ENCODE data around the gene CCDC183.
A peak's percentile ranks its signal among the peaks of the same experiment; 100 is the strongest.
"Not testable (repeated sequence)": the region's sequence is repeated elsewhere in the genome, so short reads cannot be mapped to it uniquely, and the experiment has no call there.

The CCDC183 gene

DNA sequence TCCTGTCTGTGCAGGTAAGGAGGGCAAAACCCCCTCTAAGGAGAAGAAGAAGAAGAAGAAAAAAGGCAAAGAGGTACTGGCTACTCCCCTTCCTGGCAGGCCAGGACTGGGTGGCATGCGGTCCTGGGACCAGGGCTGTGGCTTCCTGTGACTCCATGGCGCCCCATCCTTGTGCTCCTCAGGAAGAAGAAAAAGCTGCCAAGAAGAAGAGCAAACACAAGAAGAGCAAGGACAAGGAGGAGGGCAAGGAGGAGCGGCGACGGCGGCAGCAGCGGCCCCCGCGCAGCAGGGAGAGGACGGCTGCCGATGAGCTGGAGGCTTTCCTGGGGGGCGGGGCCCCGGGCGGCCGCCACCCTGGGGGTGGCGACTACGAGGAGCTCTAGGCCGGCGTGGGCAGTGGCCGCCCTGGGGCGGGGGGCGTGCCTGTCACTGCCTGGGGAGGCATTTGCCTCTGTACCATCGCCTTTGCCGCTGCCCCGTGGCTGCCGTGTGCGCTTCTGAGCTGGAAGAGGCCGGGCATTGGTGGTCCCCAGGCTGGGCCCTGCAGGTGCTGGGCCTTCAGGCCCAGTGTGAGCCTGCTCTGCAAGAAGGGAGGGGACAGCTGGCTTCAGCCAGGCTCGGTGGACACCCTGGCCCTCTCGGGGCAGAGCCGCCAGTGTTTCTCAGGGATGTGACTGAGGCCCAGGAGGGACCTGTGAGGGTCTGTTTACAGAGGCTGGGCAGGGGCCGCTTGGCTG lies 44.2 kb downstream of the CCDC183 start:
- DNase-seq, result peak; percentile 35

DNA sequence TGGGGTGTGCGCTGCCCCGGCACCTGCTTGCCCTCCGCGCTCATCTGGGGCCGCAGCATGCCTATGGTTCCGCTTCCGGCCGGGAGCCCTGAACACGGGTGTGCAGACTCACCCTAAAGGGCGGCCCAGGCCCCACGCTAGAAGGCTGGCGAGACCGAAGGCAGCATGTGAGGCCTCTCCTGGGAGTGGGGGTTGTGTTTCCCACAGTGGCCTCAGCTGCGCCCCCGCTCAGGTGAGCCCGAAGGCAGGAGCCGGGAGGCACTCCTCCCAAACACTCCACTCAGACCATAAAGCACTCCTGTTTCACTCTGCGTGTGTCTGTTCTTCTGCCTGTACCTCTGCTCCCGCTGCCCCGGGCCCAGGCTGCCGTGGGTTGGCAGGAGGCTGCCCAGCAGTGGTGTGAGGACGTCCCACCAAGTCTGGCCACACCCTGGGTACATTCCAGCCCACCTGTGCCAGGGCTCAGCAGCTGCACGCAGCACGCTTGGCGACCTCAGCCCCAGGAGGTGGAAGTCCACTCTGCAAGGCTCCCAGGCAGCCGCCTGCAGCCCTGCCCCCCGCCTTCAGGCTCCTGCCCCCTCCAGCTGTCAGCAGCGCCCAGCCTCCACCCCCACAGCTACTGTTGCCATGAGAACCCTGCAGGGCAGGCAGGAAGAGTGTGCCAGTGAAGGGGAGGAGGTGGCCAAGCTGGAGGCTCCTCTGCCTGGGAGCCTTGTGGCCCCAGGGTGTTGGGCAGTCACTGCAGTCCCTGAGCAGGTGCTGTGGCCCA lies 44.9 kb downstream of the CCDC183 start:
- DNase-seq, result peak; percentile 86 to 91

DNA sequence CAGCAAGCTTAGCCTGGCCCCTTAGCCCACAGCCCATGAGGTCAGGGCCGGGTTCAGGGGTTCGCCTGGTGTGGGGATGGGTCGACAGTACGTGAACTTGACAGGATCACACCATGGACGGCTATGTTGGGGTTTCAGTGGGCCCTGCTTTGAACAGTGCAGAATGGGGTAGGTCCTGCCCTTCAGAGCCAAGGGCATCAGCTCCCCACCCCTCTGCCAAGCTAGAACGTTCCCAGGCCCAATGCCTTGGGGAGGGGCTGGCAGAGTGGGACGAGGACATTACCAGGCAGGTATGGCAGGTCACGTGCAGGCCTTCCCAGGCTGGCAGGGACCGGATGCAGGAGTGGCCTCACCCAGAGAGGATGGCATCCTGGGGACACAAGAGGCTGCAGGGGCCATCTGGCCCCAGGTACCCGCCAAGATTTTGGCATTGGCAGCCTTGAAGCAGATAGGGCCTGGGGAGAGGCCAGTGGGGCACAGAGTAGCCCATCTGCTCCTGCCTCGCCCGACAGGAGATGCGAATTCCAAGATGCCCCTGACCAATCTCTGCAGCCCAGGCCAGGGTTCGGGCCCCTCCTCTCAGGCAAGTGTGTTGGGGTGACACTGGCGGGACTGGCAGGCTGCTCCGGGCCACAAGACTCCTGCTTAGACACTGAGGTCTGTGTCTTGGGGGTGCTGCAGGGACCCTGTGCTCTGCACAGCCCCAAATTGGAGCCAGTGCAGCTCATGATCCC lies 45.7 kb downstream of the CCDC183 start:
- DNase-seq, result peak in 1 of 2 experiments; percentile 22

DNA sequence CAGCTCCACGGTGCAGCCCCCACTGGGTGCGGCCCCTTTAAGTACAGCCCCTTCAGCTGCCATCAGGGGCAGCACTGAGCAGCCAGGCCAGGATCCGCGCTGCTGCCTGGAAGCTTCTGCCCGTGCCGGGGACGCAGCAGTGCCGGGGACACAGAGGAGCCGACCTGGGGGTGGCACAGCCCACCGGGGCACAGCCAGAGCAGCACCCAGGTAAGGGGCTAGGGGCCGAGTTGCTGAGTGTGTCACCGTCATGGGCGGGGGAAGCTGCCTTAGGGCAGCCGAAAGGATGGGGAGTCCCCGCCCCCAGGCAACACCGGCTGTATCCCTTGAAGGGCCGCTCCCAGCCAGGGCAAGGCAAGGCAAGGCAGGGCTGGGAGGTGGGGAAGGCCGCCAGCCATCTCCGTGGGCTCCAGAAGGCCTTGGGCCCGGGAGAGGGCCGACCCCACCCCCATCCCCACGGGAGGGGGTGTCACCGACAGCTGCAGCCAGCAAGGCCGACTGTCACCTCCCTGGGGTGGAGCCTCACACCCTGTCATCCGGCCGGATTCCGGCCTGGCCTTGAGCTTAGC lies 46.3 kb downstream of the CCDC183 start, which contains the start of gene AJM1:
Gene AJM1, plus strand, starts transcription at position 99 of the 569 bp plus-strand sequence. CDS start 1,937 bp downstream, outside the sequence.
- DNase-seq, result peak; percentile 70 to 73

DNA sequence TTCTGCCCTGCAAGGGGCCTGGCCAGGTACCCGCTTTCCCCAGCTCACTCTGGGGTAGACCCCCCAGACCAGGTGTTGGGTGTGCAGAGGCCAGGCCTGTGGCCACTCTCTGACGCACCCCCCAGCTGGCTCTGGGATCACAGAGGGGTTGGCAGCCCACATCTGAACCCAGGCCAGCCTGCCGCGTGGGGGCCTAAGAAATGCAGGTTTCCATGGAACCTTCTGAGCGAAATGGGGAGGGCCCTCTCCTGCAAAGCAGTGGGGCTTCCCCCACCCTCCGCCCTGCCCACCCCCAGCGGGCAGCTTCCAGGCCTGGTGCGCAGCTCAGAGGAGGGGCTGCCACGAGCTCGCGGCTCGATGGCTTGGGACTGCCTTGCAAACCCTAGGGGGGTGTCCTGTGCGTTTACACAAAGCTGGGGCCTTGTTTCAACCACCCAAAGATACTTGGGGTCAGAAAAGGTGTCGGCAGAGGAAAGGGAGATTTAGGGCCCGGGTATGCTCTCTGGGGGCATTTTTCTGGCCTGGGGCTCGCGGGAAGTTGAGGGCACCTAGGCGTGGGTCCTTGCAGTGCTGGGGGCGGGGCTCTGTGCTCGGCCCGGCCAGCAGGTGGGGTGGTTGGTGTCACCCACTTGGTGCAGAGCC lies 47.1 kb downstream of the CCDC183 start:
- DNase-seq, result not testable (repeated sequence)

DNA sequence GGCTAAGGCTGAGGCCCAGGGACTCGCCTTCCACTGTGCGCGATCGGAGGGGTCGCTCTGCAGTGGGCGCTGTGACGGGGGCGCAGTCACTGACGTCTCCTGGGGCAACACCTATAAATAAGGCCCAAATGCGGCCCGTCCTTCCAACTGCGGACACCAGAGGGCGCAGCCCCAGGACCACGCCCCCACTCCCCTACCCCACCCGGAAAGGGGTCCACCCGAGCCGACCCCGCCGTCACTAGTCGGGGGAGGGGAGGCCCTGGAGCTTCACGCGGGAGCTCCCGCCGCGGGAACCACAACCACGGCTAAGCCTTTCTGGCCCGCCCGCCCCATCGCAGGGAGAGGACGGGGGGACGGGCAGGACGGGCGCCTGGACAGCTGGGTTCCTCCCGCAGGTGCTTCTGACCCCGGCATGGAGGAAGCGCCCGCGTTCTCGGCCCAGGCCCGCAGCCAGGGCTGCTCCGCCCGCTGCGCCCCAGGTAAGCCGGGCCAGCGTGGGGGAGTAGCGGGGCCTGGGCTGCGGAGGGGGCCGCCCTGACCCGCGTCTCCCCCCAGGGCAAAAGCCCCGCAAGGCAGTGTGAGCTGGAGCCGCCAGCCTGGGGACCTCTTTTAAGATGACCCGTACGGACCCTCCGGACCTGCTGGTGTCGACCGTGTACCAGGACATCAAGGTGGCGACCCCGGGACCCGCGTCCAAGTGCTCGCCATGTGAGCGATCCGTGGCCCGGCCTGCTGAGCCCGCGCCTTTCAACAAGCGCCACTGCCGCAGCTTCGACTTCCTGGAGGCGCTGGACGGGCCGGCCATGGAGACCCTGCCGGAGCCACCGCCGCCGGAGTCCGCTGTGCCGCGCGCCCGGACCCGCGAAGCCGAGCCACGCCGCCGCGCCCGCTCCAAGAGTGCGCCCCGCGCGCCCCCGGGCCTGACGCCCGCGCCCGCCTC lies 47.9 kb downstream of the CCDC183 start:
- not testable (repeated sequence) for DNase-seq

DNA sequence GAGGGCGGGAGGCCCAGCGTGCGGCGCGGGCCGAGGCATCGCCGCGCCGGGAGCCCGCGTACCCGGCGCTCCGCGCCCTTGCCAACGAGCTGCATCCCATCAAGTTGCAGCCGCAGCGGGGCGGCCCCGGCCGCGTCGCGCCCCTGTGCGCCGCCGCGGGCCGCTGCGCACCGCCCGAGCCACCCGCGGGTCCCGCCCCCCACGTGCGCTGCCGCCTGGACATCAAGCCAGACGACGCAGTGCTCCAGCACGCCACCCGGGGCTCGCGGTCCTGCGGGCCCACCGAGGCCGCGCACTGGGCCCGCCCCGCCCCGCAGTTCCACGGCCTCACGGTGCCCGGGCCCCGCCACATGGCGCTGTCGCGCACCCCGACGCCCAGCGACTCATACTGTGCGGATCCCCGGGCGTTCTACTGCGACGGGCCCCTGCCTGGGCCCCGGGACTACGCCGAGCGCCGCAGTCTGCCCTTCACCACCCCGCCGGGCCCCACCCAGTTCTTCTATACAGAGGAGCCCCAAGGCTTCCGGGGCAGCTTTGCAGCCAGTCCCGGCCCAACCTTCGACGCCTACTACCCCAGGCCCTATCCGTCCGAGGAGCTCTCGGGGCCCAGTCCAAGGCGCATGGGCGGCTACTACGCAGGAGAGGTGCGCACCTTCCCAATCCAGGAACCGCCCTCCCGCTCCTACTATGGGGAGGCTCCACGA lies 48.8 kb downstream of the CCDC183 start:
- no peak for DNase-seq

DNA sequence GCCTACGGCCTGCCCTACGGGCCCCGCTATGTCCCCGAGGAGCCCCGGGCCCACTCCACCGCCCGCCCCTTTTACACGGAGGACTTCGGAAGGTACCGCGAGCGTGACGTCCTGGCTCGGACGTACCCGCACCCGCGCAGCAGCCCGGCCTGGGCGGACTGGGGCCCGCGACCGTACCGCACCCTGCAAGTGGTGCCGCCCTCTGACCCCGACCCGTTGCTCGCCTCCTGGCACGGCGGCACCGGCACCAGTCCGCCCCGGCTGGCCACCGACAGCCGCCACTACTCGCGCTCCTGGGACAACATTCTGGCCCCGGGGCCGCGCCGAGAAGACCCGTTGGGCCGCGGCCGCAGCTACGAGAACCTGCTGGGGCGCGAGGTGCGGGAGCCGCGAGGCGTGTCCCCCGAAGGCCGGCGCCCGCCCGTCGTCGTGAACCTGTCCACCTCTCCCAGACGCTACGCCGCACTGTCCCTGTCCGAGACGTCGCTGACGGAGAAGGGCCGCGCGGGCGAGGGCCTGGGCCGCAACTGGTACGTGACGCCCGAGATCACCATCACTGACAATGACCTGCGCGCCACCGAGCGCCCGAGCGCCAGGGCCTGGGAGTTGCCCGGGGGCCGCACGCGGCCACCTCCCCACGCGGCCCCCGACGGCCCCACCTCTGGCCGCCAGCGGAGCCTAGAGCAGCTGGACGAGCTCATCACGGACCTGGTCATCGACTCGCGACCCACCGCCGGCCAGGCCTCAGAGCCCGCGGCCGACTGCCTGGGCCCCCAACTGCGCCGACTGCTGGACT lies 49.5 kb downstream of the CCDC183 start:
- DNase-seq, result no peak

DNA sequence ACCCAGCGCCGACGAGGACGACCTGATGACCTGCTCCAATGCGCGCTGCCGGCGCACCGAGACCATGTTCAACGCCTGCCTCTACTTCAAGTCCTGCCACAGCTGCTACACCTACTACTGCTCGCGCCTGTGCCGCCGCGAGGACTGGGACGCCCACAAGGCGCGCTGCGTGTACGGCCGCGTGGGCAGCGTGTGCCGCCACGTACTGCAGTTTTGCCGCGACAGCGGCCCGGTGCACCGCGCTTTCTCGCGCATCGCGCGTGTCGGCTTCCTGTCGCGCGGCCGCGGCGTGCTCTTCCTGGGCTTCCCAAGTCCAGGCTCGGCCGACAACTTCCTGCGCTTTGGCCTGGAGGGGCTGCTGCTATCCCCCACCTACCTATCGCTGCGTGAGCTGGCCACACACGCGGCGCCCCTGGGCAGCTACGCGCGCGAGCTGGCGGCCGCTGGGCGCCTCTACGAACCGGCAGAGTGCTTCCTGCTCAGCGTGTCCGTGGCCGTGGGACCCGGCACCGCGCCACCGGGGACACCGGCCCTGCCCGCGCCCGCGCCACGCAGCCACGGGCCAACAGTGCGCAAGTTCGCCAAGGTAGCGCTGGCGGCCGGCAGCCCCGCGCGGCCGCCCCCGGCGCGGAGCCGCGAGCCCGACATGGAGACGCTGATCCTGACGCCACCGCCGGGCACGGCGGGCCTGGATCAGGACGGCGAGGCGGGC lies 50.4 kb downstream of the CCDC183 start:
- DNase-seq, result no peak

DNA sequence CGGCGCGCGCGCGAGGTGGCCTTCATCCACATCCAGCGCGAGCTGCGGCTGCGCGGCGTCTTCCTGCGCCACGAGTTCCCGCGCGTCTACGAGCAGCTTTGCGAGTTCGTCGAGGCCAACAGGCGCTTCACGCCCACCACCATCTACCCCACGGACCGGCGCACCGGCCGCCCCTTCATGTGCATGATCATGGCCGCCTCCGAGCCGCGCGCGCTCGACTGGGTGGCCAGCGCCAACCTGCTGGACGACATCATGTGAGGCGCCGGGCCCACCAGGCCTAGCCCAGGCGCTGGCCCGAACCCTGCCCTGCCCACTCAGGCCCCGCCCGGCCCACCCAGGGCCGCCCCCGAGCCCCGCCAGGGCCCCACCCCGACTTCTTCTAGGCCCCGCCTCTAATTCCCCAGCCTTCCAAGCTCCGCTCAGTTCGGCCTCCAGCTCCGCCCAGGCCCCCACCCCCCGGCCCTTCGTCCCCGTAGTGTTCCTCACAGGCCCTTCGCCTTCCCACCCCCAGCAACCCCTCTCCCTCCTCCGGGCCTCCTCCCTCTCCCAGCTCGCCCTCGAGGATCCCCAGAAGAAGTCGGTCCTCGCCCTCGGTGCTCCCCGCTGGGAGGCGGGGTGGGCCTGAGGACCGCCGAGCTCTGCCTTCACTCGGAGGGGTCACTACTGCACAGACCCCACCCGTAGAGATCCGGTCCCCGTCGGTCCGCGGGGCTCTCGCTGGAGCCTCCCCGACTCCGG lies 51.1 kb downstream of the CCDC183 start:
- peak in 1 of 2 experiments; percentile 26 for DNase-seq

DNA sequence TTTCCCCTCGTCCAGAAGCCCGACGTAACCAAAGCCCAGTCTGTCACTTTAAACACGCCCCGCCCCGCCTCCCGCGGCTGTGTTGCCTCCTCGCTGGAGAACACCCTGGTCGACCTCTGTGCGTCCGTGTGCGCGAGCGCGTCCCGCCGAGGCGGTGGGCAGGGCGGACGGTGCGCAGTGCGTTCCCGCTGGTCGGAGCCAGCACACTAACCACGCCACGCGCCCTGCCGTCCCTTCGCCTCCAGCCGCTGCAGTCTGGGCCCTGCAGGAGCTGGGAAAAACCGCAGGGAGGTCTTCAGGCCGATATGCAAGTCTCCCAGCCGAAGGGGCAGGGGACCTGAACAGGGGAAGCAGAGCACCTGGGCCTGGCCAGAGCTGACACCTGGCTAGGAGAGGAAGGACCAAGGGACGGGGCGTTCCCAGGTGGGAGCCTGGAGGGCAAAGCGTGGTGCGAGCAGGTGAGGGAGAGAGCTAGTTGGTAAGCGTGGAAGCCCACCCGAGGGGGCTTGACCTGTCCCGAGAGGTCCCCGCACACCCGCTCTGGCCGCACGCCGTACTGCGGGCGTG lies 51.8 kb downstream of the CCDC183 start:
- peak; percentile 51 to 84 for DNase-seq

DNA sequence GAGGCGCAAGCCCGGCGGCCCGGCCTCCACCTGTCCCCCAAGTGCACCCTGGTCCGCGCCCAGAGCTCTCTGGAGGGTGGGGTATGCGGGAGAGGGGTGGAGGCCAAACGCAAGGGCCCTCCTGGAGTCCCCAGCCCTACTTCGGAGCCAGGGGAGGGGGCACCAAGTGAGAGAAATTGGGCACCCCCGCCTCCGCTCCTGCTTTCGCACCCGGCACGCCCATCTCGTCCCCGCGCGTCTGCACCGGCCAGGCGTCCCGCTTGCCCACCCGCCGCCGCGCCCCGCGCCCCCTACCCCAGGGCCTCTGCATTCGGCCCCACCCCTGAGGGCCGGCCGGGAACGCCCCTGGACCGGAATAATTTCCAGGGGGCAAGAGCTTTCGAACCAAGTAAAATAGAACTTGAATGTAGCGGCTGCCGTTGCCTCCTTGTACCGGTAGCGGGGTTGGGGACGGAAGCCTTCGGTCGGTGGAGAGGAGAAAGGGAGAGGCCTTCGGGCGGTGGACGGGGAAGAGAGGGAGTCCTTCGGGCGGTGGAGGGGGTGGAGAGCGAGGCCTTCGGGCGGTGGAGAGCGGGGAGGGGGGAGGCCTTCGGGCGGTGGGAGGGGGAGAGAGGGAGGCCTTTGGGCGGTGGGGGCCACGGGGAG lies 52.4 kb downstream of the CCDC183 start:
- DNase-seq, result peak; percentile 77 to 86

DNA sequence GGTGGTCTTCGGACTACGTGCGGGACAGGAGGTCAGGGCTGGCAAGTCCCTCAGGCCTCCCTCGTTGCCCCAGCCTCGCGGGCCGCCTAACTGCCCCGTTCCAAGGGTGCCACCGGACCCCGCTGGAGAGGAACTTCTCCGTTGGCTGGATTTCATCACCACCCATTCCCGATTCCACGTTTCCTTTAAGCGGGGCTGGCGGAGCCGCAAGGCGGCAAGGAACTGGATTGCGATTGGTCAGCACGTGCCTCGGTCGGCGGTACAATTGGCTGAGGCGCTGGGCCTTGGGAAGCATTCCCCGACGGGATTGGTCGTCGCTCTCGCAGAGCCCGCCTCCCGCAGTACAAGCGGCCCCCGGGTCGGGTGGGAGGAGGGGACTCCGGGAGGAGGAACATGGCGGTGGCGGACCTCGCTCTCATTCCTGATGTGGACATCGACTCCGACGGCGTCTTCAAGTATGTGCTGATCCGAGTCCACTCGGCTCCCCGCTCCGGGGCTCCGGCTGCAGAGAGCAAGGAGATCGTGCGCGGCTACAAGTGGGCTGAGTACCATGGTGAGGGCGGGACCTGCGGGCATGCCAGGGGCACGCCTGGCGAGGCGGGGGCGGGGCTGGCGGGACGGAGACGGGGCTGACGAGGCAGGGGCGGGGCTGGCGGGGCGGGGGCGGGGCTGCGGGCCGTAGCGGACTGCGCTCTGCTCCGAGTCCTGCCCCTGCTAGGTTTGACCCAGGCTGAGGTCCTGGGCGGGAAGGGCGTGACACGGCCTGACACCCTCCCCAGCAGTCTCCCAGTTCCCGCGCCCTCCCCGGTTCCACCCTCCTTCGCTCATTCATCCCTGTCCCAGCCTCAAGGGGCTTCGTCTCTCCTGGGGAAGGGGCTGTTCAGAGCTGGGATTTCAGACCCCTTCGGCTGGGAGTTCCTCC lies 53.2 kb downstream of the CCDC183 start, which contains the start of gene PHPT1:
Gene PHPT1, plus strand, starts transcription at position 372 of the 922 bp plus-strand sequence. Its CDS starts 22 bp downstream, at position 394.
- peak; percentile 97 to 98 for DNase-seq

DNA sequence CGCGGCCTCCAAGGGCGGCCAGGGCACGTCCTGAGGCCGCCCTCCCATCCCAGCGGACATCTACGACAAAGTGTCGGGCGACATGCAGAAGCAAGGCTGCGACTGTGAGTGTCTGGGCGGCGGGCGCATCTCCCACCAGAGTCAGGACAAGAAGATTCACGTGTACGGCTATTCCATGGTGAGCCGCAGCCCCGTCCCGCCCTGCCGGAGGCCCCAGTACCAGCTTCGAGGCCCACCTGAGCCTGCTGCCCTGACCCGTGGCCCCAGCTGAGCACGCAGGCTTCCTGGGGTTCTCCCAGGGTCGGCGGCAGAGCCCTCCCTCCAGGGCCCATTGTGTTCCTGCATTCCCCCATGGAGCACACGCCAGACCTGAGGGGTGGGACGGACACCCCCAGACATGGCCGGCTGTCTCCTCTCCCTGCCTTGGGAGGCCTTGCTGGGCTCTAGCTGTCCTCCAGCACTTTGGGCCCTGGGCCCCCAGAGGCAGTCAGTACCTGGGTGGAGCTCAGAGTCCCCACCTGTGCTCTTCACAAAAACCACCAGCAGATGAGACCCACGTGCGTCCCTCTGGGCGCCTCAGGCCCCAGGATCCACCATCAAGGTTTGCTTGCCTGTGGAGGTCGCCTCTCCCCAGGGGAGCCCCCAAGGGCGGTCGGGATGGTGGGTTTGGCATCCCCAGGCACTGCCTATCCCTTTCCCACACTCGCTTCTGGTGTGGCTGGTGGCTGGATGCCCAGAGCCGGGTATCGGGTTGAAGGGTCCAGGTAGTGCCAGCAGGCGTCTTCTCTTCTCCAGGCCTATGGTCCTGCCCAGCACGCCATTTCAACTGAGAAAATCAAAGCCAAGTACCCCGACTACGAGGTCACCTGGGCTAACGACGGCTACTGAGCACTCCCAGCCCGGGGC lies 54.1 kb downstream of the CCDC183 start:
- no peak for DNase-seq

Data from SHP77 (cell line).